Astrocyte (in vitro differentiated cells and primary cell): ENCODE results near the gene IL27RA.

Experiments
- EZH2 ChIP-seq: IDR thresholded peaks from 2 replicates; pipeline ENCODE4 v1.6.1; 2012; ENCODE audit warnings: mild to moderate bottlenecking, low read length, inconsistent platforms; ENCODE audit not compliant: insufficient read depth
- TF ChIP-seq, protein P1 (sequence below): IDR thresholded peaks from 2 replicates; pipeline ENCODE4 v1.5.1; 2011; ENCODE audit warnings: low read depth, mild to moderate bottlenecking, inconsistent platforms, low read length, moderate library complexity; ENCODE audit not compliant: insufficient read depth

DNA sequence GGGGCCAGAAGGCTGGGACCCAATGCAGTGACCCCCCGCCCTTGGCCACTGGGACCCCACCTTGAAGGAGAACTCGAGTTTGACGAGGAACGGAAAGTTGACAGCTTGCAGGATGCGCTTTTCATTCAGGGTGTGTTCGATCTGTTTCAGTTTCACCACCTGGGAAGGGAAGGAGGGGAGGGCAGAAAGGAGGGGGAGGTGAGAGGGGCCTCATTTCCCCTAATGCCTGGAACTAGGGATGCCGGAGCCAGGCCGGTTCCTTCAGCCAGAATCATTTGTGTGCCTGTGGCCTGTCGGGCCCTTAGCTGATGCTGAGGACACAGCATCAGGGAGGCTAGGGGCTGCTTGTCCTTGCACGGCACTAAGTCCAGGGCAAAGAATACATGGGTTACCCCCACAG lies 71.2 kb downstream of the IL27RA start:
- TF ChIP-seq, protein P1, sequence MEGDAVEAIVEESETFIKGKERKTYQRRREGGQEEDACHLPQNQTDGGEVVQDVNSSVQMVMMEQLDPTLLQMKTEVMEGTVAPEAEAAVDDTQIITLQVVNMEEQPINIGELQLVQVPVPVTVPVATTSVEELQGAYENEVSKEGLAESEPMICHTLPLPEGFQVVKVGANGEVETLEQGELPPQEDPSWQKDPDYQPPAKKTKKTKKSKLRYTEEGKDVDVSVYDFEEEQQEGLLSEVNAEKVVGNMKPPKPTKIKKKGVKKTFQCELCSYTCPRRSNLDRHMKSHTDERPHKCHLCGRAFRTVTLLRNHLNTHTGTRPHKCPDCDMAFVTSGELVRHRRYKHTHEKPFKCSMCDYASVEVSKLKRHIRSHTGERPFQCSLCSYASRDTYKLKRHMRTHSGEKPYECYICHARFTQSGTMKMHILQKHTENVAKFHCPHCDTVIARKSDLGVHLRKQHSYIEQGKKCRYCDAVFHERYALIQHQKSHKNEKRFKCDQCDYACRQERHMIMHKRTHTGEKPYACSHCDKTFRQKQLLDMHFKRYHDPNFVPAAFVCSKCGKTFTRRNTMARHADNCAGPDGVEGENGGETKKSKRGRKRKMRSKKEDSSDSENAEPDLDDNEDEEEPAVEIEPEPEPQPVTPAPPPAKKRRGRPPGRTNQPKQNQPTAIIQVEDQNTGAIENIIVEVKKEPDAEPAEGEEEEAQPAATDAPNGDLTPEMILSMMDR: no peak
- TF ChIP-seq EZH2: no peak
